Activated CD8-positive, alpha-beta T cell treated with anti-CD3 and anti-CD28 coated beads for 36 hours (primary cell): Measurements from ENCODE around the gene PCDHGA3. TPM values are rescaled to one million over a fixed set of nuclear protein-coding genes. Genes with fewer than 3 reads are reported as not detected.
"Not testable (repeated sequence)": the region's sequence is repeated elsewhere in the genome, so short reads cannot be mapped to it uniquely, and the experiment has no call there.

Source experiments
- ATAC-seq: fragments of 200-7000 bp; cut with Tn5 transposase; one replicate; pipeline ENCODE4 v1.10.0; 2021; ENCODE audit warnings: mild to moderate bottlenecking, moderate library complexity
- CTCF ChIA-PET: fragments of 350-600 bp; sonication (Branson Sonifier 250); formaldehyde crosslinking; loops from one replicate; lab custom pipeline; 2021; ENCODE audit warnings: antibody characterized with exemption; lab: Charles Lee
- POLR2A ChIA-PET: fragments of 350-600 bp; sonication (Branson Sonifier 250); formaldehyde crosslinking; loops from one replicate; lab custom pipeline; 2021; ENCODE audit warnings: antibody characterized with exemption; lab: Charles Lee
- DNase-seq: peaks from one replicate; pipeline ENCODE4 v3.0.0-alpha.2; 2020
- H3K27ac Mint-ChIP-seq: one replicate; pipeline ENCODE4 v1.8.0; 2021; ENCODE audit warnings: mild to moderate bottlenecking, mixed read lengths
- H3K27me3 Mint-ChIP-seq: one replicate; pipeline ENCODE4 v1.8.0; 2021; ENCODE audit warnings: mixed read lengths
- H3K36me3 Mint-ChIP-seq: one replicate; pipeline ENCODE4 v1.8.0; 2021; ENCODE audit warnings: low read depth, mixed read lengths
- H3K4me1 Mint-ChIP-seq: one replicate; pipeline ENCODE4 v1.8.0; 2021; ENCODE audit warnings: low read depth, mixed read lengths
- H3K4me3 Mint-ChIP-seq: one replicate; pipeline ENCODE4 v1.8.0; 2021; ENCODE audit warnings: mild to moderate bottlenecking, moderate library complexity, mixed read lengths
- H3K9me3 Mint-ChIP-seq: one replicate; pipeline ENCODE4 v1.8.0; 2021; ENCODE audit warnings: mixed read lengths
- CTCF ChIP-seq: fragments of 200-600 bp; IDR thresholded peaks from one replicate; pipeline ENCODE4 v1.8.0; 2022; ENCODE audit warnings: antibody characterized with exemption, mild to moderate bottlenecking
- intact Hi-C: fragments of 100-400 bp; cut with micrococcal nuclease; formaldehyde crosslinking; loops from one replicate; pipeline ENCODE4 v1.10.0; 2022
- total RNA-seq, 2 experiments: library from RNA; stranded (reverse); gene quantifications; one replicate each; pipeline ENCODE4 v1.2.3, GENCODE V29; 2021

PCDHGA3 gene
- not detected for total RNA-seq

- H3K4me3 Mint-ChIP-seq = no peak within 1 kb of the TSS
- ATAC-seq = peak; percentile 47
- ChIA-PET CTCF (interaction anchor here (0.8 to 3.0 kb wide), 24 partner anchors 8 to 221 kb away, joined by 3 to 10 read pairs (median 4); partner anchors contain the start of genes PCDHB9, PCDHGA1, PCDHGA11 and PCDHGA4), POLR2A (no interaction called here)
- no peaks in the 10 kb centered on the region for H3K4me1 Mint-ChIP-seq
- peak; percentile 43 for TF ChIP-seq CTCF
- intact Hi-C loops = no loop called here
- peak; percentile 45 for DNase-seq
- no peak within 1 kb of the TSS for H3K27ac Mint-ChIP-seq
- H3K9me3 Mint-ChIP-seq = peaks cover 42% of the 10 kb centered on the region
- peaks cover 41% of the 10 kb centered on the region for H3K27me3 Mint-ChIP-seq
- peaks cover 18% of the 10 kb centered on the region for H3K36me3 Mint-ChIP-seq
Measured at GRCh38 chr5:141343242-141343952, at the start of gene PCDHGA3. Gene PCDHGA3 (plus strand): TSS chr5:141343829. CDS start chr5:141344034, 205 bp downstream.

- no peaks in the 10 kb centered on the region for H3K27me3 Mint-ChIP-seq
- no peak for TF ChIP-seq CTCF
- H3K27ac Mint-ChIP-seq = no peak overlapping the region
- CTCF ChIA-PET = no interaction called here
- H3K4me3 Mint-ChIP-seq = no peak overlapping the region
- DNase-seq = no peak
- POLR2A ChIA-PET = no interaction called here
- H3K4me1 Mint-ChIP-seq = no peaks in the 10 kb centered on the region
- peaks cover 38% of the 10 kb centered on the region for H3K36me3 Mint-ChIP-seq
- intact Hi-C loops = no loop called here
- ATAC-seq = no peak
- H3K9me3 Mint-ChIP-seq = peaks cover 53% of the 10 kb centered on the region
Measured at GRCh38 chr5:141298376-141298775, 45.3 kb upstream of the PCDHGA3 start.

- intact Hi-C loops = no loop called here
- ChIA-PET CTCF (interaction anchor here (1.1 to 1.5 kb wide), 2 partner anchors 8 to 17 kb away, joined by 3 read pairs; partner anchors contain the start of gene TAF7), POLR2A (no interaction called here)
- no peak for TF ChIP-seq CTCF
- no peaks in the 10 kb centered on the region for H3K4me1 Mint-ChIP-seq
- H3K27ac Mint-ChIP-seq = no peak within 1 kb of the TSS
- H3K27me3 Mint-ChIP-seq = no peaks in the 10 kb centered on the region
- DNase-seq (no peak), ATAC-seq (no peak)
- H3K36me3 Mint-ChIP-seq = peaks cover 32% of the 10 kb centered on the region
- H3K4me3 Mint-ChIP-seq = no peak within 1 kb of the TSS
- H3K9me3 Mint-ChIP-seq = peaks cover 58% of the 10 kb centered on the region
Measured at GRCh38 chr5:141303756-141304155, 39.9 kb upstream of the PCDHGA3 start, which contains the start of gene SLC25A2. Gene SLC25A2 (minus strand): TSS chr5:141304049. CDS start chr5:141303865, 184 bp downstream.

GRCh38 chr5:141306630-141307029 is 37.0 kb upstream of the PCDHGA3 start:
- intact Hi-C loops = no loop called here
- Mint-ChIP-seq H3K27ac (no peak overlapping the region), H3K36me3 (peaks cover 33% of the 10 kb centered on the region), H3K4me1 (no peaks in the 10 kb centered on the region), H3K4me3 (no peak overlapping the region), H3K27me3 (no peaks in the 10 kb centered on the region), H3K9me3 (peaks cover 64% of the 10 kb centered on the region)
- ChIA-PET POLR2A (interaction anchor here (1.8 kb wide), 1 partner anchor 14 kb away, joined by 4 read pairs; the partner anchor contains the start of gene TAF7), CTCF (interaction anchor here (2.2 kb wide), 1 partner anchor 13 kb away, joined by 8 read pairs; the partner anchor contains the start of gene TAF7)
- no peak for ATAC-seq
- TF ChIP-seq CTCF = no peak
- DNase-seq = no peak

GRCh38 chr5:141313711-141314110 is 29.9 kb upstream of the PCDHGA3 start:
- intact Hi-C loops = no loop called here
- Mint-ChIP-seq H3K9me3 (peaks cover 60% of the 10 kb centered on the region), H3K36me3 (peaks cover 71% of the 10 kb centered on the region), H3K27me3 (no peaks in the 10 kb centered on the region), H3K4me1 (peaks cover 10% of the 10 kb centered on the region), H3K27ac (no peak overlapping the region), H3K4me3 (no peak overlapping the region)
- no peak for ATAC-seq
- no peak for TF ChIP-seq CTCF
- ChIA-PET POLR2A (no interaction called here), CTCF (no interaction called here)
- DNase-seq = no peak

- CTCF ChIA-PET = interaction anchor here (0.6 to 1.4 kb wide), 3 partner anchors 53 to 508 kb away, joined by 3 read pairs; partner anchors contain the start of genes PCDHGB3 and PCDHGB5
- DNase-seq, ATAC-seq, H3K27me3 Mint-ChIP-seq, POLR2A ChIA-PET, intact Hi-C loops, H3K27ac Mint-ChIP-seq, H3K4me3 Mint-ChIP-seq: not testable (repeated sequence)
- peaks cover 60% of the 10 kb centered on the region for H3K9me3 Mint-ChIP-seq
- H3K4me1 Mint-ChIP-seq = peaks cover 27% of the 10 kb centered on the region
- H3K36me3 Mint-ChIP-seq = peaks cover 83% of the 10 kb centered on the region
Measured at GRCh38 chr5:141316963-141317362, 26.7 kb upstream of the PCDHGA3 start.
